SH-SY5Y (cell line): ENCODE results near the gene CXCL1.

Experiments
- GATA2 ChIP-seq: IDR thresholded peaks from 2 replicates; pipeline ENCODE4 v1.6.1; 2011; ENCODE audit warnings: mild to moderate bottlenecking, low read depth, low read length
- GATA3 ChIP-seq: IDR thresholded peaks from 2 replicates; pipeline ENCODE4 v1.6.1; 2011; ENCODE audit warnings: low read depth, mild to moderate bottlenecking, low read length, moderate library complexity

CXCL1 gene

DNA sequence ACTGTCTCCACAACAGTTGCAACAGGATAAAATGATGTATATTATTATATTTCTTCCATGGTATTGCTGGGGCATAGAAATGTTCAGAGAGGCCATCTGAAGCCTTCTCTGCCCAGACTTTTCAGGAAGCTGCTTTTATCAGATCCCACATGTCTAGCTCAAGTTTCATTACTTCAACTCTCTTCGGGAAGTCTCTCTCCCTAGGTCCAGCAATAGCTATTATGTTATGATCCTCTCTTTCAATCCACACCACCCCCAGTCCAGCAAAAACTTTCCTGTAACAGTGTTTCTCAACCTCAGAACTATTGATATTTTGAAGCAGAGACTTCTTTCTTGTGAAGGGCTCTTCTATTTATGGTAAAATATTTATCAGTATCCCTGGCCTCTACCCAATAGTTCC lies 44.9 kb downstream of the CXCL1 start:
- no peak for TF ChIP-seq GATA3
- no peak for TF ChIP-seq GATA2

DNA sequence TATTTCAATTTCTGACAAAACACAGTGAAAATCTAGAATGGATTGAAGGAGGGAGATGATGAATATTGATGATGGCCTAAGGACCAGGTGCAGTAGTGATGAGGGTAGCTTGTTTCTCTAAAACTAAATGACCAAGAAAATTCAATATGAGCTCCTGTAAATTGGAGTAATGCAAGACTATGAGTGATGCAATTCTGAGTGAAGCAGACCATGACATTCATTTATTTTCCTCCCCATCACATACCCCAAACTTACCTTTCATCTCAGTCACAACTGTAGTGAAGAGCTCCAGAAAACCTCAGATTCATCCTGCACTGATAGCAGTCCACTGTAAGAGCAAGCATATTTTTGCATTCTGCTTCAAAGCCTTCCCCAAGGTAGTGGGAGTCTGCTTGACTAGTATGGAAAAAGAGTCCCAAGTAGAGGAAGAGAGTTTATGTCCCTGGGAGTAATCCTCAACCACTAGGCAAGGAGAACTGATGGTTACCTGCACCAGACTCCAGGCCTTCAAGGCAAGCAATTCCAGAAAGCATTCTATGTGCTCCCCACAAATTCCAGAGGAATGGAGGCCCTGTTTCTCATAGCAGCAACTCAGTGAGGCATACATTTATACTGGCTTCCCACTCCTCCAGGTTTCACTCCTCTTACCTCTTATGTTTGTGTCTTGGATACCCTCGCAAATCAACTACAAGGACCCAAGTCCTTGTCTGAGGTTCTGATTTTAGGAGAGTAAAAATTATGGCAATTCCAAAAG lies 47.2 kb downstream of the CXCL1 start:
- TF ChIP-seq GATA3: no peak
- TF ChIP-seq GATA2: no peak

DNA sequence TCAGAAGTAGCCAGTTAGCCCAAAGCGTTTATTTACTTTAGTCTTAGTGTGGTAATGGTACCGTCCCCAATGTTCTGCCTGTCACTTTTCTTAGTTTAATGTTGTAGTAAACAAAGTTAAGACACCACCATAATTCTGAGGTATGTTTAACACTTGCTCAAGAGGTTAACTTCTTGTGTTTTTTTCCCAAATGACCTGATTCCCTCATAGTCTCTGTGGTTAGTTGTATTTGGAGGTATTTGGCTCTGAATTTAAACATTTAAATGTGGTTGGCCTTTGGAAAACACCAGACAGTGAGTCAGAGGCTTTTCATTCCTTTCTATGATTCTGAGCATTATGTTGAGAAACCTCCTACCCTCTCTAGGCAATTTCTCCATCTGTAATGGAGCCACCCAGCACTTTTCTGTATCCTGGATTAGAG lies 47.9 kb downstream of the CXCL1 start:
- no peak for TF ChIP-seq GATA3
- no peak for TF ChIP-seq GATA2

DNA sequence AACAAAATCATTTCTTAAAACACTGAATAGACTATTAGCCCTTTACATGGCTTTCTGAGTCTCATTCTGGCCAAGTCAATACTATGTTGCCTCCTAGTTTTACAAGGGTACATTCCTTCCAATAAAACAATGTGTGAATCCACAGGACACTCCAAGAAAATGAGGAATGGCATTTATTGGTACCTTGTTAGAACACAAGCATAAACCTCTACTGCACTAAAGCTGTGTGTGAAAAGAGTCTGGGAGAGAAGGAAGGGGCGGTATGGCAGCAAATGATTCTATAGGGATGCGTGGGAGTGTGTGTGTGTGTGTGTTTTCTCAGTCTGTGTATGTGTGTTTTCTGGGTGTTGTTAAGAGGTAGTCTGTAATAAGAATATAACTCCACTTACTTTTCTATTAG lies 48.9 kb downstream of the CXCL1 start:
- TF ChIP-seq GATA3 (no peak), GATA2 (no peak)

DNA sequence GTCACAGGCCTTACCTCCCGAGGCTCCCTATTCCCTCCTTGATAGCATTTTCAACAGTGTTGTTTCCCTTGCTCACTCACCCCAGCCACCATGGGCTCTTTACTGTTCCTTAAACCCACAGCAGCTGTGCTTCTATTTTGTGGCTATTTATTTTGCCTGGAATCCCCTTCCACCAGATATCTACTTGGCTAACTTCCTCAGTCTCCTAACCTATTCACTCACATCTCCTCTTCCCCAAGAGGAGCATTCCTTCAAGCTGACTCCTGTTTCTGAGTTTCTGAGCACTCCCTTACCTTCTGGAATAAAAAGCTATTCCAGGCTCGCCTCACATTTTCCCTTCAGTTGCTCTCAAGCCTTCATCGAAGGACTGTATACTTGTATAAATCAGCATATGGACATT lies 50.5 kb downstream of the CXCL1 start:
- no peak for TF ChIP-seq GATA3
- TF ChIP-seq GATA2: no peak
